ENCODE data around the gene VAV3. TPM values are rescaled to one million over a fixed set of nuclear protein-coding genes. Genes with fewer than 3 reads are reported as not detected.

Gene VAV3
- total and polyA plus RNA-seq, 2 of the 13 experiments (the other 11 are each of a cell fraction or from before 2014, with no cell fraction given) = 15.9 to 29.8 TPM

DNA sequence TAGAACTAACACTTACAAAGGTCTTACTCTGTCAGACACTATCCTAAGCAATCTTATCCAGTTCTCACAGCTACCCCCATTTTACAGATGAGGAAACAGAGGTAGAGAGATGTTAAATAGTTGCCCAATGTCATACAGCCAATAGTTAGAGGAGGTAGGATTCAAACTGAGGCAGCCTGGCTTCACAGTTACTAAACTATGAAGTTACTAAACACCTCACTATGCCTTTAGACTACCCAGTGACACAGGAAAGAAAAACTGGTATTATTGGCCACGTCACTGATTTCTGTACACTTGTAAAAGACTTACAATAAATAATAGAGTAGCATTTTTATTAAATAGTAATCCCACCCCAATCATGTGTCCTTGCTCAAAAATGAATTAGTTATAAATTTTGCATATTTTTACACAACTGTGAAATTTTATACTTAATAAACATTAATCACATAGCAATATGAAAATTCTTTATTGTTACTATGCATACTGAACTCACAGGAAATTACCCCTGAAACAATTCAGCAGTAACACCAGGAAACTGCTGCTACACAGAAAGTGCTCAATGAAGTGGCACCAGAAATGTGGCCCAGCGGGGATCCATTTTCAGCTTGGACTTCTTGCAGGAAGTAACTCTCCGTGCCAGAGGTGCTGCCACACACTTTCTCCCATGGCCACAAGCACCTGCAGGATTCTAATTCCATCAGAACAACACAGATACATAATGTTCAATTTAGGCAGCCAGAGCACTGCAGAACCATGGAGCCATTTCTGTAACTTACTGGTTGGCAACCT lies 69.4 kb downstream of the VAV3 start:
- no peak for DNase-seq (ENCODE audit: low spot score)
- no peak for FAIRE-seq
- H4K20me1 ChIP-seq (ENCODE audit: insufficient read depth, low read length) = no peaks in the 10 kb centered on the region
- no peak overlapping the region for H3K4me3 ChIP-seq (replicated peaks in 1 of 3; ENCODE audit: insufficient read depth in 1 of 3, low read depth in 2 of 3, low read length in 3 of 3)
- BruUV-seq (replicated peaks) = no TSS peak
- ChIA-PET CTCF (ENCODE audit: low intra/inter-chr PET ratio, low total read pairs) (no interaction called here), POLR2A (no interaction called here)
- no peaks in the 10 kb centered on the region for H3K4me1 ChIP-seq (ENCODE audit: insufficient read depth, low read length)
- H2AFZ ChIP-seq (ENCODE audit: low read length) = no peak overlapping the region
- no peak overlapping the region for H3K27ac ChIP-seq (ENCODE audit: extremely low read length, insufficient read depth, low read length)
- TF ChIP-seq MED13 (CRISPR knock-in tag; IDR thresholded peaks at IDR 0.05) (no peak), CREB1 (IDR thresholded peaks at IDR 0.05) (0 out of 2 replicates have a peak, but pooled peaks have one; percentile 6), CREB1 (CRISPR knock-in tag; IDR thresholded peaks at IDR 0.05) (no peak)
- TF ChIP-seq, protein P1, sequence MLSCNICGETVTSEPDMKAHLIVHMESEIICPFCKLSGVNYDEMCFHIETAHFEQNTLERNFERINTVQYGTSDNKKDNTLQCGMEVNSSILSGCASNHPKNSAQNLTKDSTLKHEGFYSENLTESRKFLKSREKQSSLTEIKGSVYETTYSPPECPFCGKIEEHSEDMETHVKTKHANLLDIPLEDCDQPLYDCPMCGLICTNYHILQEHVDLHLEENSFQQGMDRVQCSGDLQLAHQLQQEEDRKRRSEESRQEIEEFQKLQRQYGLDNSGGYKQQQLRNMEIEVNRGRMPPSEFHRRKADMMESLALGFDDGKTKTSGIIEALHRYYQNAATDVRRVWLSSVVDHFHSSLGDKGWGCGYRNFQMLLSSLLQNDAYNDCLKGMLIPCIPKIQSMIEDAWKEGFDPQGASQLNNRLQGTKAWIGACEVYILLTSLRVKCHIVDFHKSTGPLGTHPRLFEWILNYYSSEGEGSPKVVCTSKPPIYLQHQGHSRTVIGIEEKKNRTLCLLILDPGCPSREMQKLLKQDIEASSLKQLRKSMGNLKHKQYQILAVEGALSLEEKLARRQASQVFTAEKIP (CRISPR knock-in tag; IDR thresholded peaks at IDR 0.05; ENCODE audit: borderline replicate concordance) = no peak
- TF ChIP-seq, protein P2, sequence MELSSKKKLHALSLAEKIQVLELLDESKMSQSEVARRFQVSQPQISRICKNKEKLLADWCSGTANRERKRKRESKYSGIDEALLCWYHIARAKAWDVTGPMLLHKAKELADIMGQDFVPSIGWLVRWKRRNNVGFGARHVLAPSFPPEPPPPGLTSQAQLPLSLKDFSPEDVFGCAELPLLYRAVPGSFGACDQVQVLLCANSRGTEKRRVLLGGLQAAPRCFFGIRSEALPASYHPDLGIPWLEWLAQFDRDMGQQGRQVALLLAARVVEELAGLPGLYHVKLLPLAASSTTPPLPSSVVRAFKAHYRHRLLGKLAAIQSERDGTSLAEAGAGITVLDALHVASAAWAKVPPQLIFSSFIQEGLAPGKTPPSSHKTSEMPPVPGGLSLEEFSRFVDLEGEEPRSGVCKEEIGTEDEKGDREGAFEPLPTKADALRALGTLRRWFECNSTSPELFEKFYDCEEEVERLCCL (CRISPR knock-in tag; IDR thresholded peaks at IDR 0.05; ENCODE audit: borderline replicate concordance) = no peak
- 15% methylated on average over 3 of the region's 3 CpGs for WGBS (ENCODE audit: low lambda C conversion rate)
- H3K4me2 ChIP-seq (ENCODE audit: low read depth, low read length) = no peak overlapping the region
- H3K36me3 ChIP-seq (replicated peaks in 1 of 2; ENCODE audit: control insufficient read depth in 1 of 2, insufficient read depth in 2 of 2, low read length in 2 of 2) = no peaks in the 10 kb centered on the region
- no peak for ATAC-seq
- no peaks in the 10 kb centered on the region; a peak in 1 of 5 replicates for H3K27me3 ChIP-seq (ENCODE audit: control insufficient read depth in 1 of 2, insufficient read depth in 2 of 2, low read length in 2 of 2)
- H3K9ac ChIP-seq (ENCODE audit: insufficient read depth, low read depth, low read length) = no peak overlapping the region
- H3K9me3 ChIP-seq (ENCODE audit: low read length) = no peaks in the 10 kb centered on the region
- intact Hi-C loops (cut with micrococcal nuclease; ENCODE audit: unreplicated experiment) = no loop called here
- in situ Hi-C loops (cut with HindIII; ENCODE audit: extremely low pct_ligation_motif_present, low pct_unique_long_range_greater_than_20kb) = no loop called here
- no peaks in the 10 kb centered on the region for H3K79me2 ChIP-seq (ENCODE audit: insufficient read depth, low read length)
